Activated CD8-positive, alpha-beta memory T cell treated with anti-CD3 and anti-CD28 coated beads for 48 hours (primary cell): Measurements from ENCODE around the gene WASF2.

Source experiments
- DNase-seq, 3 experiments: peaks; one replicate each; pipeline ENCODE4 v3.0.0-alpha.2; 2020; ENCODE audit warnings: low read depth in 2 of 3, low spot score in 2 of 3

Gene WASF2

DNA sequence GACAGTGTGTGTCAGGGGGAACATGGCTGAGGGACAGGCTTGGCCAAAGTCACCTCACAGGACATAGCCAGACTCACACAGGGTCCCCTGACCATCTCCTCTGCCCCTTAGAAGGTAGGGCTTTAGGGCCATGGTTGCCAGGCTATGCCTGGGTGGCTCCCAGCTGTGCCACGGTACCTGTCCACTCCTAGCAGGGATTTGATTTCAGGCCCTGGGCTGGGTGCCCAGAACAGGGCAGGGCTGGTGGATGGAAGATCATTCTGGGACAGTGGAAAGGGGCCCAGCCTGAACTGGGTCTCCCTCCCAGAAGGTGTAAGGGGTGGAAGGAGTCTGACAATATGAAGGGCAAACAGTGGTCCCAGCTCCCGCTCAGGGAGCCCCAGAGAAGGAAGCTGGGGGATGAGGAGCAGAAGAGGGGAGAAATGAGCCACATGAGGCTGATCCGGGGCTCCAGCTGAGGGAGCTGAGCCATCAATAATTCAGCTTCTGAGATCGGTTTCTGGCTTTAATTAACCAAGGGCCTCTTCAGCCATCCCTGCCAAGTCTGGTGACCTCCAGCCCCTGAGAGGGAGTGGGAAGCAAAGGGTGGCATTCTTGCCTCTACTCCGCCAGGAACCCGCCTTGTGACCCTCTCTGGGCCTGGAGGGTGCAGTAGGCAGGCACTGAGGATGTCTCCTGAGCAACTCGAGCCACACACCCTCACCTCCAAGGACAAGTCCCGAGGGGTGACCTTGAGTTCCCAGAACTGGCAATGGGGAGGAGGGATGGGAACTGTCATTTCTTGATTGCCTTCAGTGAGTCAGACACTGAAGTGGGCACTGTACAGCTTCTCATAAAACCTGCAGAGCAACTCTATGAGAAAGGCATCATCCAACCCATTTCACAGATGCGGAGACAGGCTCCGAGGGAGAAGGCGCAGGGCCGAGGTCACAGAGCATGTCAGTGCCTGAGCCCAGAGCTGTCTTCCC is 108.9 kb downstream of the WASF2 start:
- DNase-seq: no peak

DNA sequence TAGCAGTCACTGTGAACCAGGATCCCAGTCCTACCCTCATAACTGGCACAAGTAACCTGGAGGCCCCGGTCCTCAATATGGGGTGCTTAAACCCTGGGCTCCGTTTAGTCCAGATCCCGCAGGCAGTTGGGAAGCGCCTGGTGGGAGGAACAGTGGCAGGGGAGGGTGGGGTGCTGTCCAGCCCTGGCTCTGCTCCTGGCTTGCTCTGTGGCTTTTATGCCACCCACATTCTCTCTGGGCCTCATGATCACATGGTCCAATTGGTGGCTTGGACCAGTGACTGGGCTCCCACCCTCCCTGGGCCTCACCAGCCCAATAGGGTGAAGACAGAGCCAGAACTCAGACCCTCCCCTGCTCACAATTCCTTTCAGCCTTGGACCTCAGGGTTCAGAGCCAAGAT is 109.7 kb downstream of the WASF2 start:
- no peak for DNase-seq

DNA sequence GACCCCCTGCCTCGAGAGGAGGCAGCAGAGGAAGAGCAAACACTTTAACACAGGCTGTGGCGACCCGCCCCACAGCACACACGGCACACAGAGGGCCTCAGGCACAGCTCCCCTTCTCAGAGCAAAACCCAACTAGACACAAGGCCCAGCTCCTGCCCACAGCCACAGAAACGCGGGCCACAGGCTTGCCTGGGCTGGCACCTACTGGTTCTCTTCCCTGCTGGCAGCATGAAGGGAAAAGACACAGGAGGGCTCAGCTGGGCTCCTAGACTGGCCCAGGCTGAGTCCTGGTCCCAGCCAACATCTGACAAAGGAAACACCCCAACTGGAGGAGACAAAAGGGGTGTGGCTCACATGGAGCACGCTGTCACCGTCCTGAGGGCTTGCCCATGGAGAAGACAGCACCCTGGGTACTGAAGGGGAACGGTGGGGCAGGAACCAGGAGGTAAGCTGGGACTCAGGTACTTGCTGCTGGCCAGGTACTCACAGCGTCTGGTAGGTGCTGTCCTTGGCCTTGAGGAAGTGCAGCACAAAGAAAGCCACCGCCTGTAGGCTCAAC is 110.3 kb downstream of the WASF2 start:
- no peak for DNase-seq

DNA sequence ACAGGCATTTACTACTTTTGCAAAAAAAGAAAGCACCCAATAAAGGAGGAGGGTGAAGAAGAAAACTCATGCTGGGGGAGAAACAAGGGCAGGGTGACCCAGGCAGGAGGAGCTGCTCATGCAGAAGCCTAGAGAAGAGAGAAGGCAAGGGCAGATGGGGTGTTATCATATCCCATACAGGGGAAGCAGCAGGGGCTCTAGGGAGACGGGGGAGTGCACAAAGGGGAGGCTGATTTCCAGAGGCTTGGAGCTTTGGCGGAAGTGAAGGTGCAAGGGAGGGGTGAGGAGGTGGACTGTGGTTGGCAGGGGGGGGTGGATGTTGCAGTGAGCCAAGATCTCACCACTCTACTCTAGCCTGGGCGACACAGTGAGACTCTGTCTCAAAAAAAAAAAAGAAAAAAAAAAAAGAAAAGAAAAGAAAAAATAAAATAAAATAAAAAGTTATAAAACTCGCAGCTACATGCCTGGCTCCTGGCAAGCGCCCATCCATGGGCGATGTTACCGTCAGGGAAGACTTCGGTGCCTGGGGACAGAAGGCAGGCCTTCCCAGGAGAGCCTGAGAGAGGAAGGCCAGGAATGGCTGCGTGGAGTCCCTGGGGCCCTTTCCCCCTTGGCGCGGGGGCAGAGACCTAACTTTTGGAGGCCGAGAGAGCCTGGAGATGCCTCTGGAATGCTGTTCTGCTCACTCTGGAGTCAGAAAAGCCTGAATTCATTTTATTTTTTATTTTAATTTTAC is 112.0 kb downstream of the WASF2 start:
- no peak for DNase-seq

DNA sequence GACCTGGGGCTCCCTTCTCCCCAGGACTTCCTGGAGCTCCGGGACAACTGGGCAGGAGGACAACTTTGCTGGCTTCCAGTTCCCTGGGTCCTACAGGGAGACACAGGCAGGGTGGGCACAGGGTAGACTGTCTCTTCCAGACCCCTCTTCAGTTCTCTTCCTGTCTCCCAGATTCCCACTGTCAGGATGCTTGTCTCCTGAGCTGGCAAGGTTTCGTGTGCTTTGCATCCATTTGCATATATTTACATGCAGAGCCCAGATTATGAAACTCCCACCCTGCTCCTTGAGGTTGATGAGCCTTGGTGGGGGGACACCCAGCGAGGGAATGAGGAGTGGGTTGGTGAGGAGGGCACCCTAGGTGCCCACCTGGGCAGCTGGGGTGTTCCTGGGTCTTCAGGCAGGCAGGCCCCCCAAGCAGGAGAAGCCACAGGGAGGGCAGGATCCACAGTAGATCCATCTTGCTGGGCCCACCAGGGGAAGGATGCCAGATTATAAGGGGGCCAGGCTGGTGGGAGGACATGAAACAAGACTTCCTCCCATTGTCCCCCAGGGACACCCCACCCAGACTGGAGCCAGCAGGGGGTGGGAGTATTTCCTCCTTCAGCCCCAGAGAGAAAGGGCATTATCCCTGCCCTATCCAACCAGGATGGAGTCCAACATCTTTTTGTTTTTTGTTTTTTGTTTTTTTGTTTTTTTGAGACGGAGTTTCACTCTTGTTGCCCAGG is 115.4 kb downstream of the WASF2 start, which contains the start of gene FCN3:
FCN3 (minus strand) TSS at position 463 of the 725 bp plus-strand sequence; CDS start at position 457, 6 bp downstream.
- no peak for DNase-seq

DNA sequence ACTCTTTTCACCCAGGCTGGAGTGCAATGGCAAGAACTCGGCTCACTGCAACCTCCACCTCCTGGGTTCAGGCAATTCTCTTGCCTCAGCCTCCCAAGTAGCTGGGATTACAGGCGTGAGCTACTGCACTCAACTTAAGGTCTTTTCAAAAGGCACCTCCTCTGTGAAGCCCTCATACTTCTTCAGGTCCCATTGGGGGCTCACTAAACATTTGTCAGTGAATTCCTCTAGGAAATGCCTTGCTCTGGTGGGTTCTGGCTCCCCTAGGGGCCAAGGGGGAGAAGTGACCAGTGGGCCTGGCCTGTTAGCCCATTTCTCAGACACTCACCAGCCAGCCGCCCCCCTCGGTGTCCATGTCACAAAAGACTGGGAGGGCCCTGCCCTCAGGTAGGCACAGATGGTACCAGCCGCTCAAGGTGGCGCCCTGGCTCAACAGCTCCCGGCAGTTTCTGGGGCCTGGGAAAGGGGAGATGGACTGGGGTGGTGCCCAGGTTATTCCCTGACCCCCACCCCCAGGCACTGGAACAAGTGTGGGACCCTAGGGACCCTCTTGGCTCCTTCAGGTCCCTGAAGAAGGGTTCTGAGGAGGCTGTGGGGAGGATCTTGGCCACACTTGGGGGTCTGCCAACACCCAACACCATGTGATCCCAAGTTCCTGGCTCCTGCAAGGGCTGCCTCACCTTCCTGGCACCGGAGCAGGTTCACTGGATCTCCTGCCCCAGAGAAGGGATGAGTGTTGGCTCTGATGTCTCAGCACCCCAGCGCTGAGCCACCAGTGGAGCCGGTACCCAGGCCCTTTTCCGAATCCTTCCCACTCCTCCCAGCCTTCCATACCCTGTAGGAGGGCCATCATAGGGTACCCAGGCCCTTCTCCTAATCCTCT is 116.9 kb downstream of the WASF2 start:
- DNase-seq: no peak

DNA sequence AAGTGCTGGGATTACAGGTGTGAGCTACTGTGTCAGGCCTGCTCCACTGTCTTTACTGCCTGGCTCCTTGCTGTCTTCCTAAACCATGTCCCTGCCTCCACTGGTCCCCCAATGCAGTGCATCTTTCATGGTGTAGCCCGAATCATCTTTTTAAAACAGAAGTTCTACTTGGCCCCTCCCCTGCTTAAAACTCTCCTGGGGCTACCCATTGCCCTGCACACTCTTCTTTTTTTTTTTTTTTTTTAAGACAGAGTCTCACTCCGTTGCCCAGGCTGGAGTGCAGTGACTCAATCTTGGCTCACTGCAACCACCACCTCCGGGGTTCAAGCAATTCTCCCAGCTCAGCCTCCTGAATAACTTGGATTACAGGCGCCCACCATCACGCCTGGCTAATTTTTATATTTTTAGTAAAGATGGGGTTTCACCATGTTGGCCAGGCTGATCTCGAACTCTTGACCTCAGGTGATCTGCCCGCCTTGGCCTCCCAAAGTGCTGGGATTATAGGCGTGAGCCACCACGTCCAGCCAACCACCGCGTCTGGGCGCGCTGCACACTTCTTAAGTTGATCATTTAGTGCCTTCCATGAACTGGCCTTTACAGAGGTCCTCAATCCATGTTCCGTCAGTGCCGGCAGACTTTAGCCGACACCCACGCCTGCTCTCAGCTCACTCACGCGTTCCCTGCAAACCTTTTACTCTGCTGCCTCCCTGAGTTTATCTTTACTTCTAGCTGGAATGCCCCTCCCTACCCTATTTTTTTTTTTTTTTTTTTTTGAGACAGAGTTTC is 117.8 kb downstream of the WASF2 start:
- DNase-seq: no peak

DNA sequence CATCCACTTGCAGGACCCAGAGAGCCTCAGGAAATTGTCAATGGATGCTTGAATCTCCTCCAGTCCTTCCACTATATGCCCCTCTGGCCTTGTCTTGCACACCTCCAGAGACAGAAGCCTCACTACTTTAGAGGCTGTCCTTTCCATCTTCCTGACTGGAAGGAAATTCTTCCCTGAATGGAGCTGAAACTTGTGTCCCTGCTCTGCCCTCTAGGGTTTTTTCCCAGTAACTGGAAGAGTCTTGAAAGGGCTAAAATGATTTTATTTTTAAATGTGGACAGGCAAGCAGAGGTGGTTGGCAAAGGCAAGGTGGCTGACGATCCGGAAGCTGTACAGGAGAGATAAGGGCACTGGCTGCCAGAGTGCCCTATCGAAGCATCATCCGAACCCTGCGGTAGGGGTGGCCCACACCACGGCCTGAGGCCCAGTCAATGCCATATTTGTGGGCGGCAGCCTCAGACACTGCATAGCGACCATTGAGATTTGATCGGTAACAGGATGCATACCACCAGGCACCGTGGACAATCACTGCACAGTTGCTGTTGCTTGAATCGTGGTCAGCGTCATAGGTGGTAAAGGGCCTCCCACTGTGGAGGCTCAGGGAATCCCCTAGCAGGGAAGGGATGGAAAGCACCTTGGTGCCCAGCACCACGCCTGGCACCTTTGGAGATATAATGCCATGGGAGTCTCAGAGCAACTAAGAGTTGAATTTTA is 120.9 kb downstream of the WASF2 start:
- no peak for DNase-seq

DNA sequence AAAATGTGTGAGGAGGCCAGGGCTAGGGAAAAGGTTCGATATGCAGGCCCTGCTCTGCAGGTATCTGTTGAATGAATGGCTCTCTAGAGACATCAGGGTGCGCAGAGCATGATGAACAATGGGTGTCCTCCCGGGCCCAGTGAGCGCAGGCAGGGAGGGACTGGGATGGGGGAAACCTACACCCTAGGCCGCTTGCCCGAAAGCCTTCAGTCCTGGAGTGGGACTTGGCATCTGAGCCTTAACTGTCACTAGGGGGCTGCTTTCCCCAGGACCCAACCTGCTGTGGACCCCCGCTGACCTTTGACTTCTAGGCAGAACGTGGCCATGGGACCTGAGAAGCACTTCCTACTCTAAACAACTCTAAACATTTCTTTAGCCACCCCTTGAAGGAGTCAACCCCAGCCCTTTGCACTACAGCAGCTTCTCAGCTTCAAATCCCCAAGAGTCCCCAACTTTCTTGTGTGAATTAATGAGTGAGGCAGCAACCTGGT is 122.8 kb downstream of the WASF2 start:
- no peak for DNase-seq

DNA sequence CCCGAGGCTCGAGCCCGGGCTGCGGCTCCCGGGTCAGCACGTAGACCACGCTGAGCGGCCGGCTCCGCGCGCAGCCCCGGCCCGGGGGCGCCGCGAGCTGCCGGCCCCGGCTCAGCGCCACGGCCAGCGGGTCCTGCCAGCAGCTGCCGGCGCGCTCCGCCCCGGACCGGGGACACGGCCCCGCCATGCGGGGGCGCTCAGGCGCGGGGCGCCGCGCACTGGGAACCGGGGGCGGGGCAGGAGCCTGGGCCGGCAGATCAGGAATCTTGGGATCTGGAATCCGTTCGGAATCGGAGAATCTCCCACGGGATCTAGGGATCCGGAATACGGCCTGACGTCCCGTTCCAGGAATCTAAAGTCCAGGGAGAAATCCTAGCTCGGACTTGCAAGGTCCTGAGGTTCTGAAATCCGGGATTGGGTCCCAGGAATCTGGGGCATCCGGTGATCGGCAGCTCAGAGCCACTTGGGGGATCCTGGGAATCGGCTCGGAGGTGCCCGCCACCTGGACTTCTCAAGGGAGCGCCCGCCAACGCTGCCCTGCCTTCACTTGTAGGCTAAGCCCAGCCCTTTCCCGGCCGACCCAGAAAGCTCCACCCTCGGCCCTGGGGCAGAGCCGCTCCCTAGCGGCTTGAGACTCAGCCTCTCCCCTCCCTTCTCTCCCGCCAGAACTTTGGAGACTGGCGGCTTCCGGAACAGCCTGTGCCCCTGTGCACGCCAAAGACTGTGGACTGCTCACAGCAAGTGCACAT is 123.4 kb downstream of the WASF2 start, which contains the start of gene MAP3K6:
MAP3K6 (minus strand) TSS at position 551 of the 749 bp plus-strand sequence; CDS start at position 187, 364 bp downstream.
- no peak for DNase-seq

DNA sequence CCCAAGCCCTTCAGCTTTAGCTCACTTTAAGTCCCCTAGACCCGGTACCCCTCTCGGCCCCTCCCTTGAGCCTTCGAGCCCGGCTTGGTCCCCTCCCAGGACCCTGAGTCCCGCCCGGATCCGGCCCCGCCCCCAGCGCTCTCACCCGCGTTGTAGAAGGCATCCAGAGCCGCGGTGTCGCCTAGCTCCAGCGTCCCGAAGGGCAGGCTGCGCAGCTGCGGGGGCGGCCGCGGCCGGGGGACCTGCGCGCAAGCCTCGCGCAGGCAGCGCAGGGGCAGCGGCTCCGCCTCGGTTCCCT is 123.9 kb downstream of the WASF2 start:
- peak; percentile 63 to 81 (median 66) for DNase-seq

DNA sequence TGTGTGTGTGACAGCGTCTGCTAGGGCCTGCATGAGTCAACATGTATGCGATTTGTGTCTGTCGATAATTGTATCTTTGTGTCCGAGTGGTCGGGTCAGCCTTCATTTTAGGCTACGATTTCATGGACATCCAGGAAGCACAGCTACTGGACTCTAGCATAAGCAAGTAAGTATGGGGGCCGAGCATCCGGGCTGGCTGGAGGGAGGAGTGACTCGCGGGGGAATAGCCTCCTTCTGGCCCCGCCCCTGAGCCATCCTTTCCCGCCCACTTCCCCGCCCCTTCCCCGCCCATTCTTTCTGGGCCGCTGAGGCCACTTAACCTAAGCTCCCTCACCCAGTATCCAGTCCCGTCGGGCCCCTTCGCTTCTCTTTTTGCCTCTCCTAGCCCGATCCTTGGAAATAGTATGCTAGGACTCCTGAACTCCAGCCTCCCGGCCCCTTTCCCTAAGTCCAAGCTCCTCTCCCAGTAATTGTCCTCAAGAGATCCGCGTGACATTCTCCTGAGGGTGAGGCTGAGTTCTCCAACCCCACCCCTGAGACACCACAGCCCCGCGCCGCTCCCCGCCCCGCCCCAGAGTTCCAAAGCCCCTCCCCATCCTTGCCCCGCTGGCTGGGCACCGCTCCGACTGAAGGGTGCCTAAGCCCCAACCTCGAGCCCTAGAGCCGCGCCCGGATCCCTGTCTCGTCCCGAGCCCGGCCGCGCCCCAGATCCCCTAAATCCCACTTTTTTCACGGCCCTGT is 124.4 kb downstream of the WASF2 start:
- peak; percentile 59 to 75 (median 69) for DNase-seq

DNA sequence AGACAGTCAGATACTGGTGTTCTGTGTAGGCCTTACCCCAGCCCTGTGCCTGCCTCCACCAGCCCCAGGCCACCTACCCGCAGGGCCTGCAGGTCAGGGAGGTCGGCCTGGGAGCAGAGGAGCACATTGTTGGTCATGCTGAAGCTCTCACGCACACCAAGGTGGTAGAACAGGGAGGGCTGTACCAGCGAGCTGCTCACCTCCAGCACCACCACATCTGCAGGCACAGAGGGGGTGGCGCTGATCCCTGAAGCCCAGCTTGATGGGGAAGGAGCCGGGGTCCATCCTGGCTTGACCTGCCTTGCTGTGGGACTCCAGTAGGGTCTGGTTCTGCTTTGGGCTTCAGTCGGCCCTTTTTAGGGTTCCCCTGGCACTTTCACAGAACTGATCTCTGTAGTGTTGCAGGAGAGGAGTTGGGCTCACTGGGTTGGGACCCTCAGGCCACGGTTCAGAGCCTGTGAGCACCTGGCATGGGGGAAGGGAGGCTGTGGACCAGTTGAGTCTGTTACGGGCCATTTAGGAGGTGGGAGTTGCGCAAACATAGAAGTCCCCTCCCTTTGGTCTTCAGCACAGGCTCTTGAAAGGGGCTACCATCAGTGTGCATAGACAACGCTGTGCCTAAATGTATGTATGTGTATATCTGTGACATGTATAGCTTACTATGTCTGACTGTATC is 125.1 kb downstream of the WASF2 start:
- DNase-seq: no peak

DNA sequence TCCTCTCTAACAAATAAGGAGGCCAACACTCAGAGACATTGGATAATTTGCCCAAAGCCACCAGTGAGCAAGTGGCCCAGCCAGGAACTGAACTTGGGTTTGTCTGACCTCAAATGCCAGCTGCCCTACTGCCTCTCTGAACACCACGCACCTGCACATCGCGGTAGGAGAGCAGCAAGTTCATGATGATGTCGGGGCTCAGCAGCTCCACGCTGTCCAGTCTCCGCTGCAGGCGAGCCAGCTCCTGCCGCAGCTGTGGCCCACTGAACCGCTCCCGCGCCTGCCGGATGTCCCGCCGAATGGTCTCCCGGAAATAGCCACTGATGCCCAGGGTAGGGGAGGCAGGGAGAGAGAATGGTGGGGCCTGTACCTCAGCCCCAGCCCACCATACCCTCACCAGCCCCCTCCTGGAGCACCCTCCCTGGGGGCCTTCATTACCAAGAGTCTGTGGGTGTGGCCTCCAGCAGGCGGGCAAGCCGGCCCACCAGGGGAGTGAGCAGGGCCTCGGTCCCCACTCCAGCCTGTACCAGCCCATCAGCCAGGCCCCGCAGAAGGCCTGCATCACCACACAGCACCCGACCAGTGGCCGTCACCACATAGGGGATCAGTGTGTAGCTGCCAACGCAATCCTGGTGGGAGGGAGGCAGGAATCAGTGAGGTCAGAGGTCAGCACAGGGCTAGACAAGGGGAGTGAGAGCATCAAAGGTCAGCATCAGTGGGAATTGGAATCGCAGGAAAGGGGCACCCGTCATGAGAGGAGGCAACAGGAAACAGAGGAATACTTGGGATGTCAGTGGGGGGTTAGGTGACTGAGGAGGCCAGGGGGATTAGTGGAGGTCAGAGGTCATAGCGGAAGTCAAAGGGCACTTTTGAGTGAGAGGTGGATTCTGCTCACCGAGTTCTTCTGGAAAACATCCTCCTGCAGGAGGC is 125.9 kb downstream of the WASF2 start:
- no peak for DNase-seq

DNA sequence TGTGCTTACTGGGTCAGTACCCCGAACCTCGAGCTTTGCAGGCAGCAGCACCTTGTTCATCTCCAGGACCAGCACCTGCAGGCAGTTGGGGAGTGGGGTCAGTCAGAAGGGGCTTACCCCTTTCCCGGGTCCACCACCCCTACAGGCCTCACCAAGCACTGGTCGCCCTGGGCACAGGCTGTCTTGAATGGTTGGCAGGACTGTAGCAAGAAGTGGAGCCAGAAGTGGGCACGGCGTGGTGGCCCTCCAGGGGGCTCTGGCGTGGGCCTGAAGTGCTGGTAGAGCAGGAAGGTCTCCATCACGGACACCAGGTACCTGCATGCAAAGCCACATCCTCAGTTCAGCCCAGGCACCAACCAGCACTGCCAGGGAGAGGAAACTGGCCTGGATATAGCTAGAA is 128.4 kb downstream of the WASF2 start:
- no peak for DNase-seq

DNA sequence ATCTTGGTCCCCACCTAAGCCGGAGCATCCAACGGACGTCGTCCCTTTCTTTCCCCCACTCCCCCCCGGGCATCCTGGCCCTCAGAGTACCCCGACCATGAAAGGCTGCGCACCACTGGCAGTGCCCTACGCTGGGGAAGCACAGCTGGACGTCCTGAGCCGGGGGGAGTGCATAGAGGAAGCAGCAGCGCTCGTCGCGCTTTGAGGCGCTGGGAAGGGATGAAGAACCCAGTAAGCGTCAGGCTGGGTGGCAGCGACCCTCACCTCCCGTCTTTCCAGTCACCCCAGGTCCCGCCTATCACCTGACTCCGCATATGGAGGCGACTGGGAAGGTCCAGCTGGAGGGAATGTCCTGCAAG is 128.9 kb downstream of the WASF2 start:
- DNase-seq: no peak
